IMR-90 (cell line): ENCODE results near the gene AOPEP. TPM values are rescaled to one million over a fixed set of nuclear protein-coding genes. Genes with fewer than 3 reads are reported as not detected.
A peak's percentile ranks its signal among the peaks of the same experiment; 100 is the strongest.

Experiments
- ATAC-seq: fragments of 200-7000 bp; cut with Tn5 transposase; 2 replicates; pipeline ENCODE4 v1.9.1; 2020; ENCODE audit warnings: low read depth, mild to moderate bottlenecking, moderate library complexity
- BruUV-seq: library from RNA; stranded (reverse); fragments of 400-500 nt; replicated peaks from 2 replicates; lab custom pipeline; 2021; lab: Mats Ljungman, UMichigan
- CTCF ChIA-PET: fragments of 300-600 bp; formaldehyde crosslinking; extraction: SDS; loops from one replicate; lab custom pipeline; 2021; ENCODE audit warnings: antibody characterized with exemption; lab: Yijun Ruan, JAX
- POLR2A ChIA-PET: fragments of 300-600 bp; sonication (Branson Sonifier 250); formaldehyde crosslinking; loops from one replicate; lab custom pipeline; 2022; ENCODE audit warnings: antibody characterized with exemption; ENCODE audit not compliant: unreplicated experiment; lab: Charles Lee
- DNase-seq: peaks from one replicate; pipeline ENCODE4 v3.0.0; 2013
- H2AFZ ChIP-seq: replicated peaks from 2 replicates; pipeline ENCODE3; 2013; ENCODE audit warnings: low read length, mild to moderate bottlenecking; ENCODE audit not compliant: poor library complexity
- H2AK5ac ChIP-seq: 2 replicates; pipeline ENCODE4 v1.6.1; 2013; ENCODE audit warnings: low read depth, low read length, inconsistent platforms
- H2AK9ac ChIP-seq: replicated peaks from 2 replicates; pipeline ENCODE3; 2013; ENCODE audit warnings: mild to moderate bottlenecking, low read depth, low read length, moderate library complexity; ENCODE audit not compliant: poor library complexity
- H2BK120ac ChIP-seq: 2 replicates; pipeline ENCODE4 v1.6.1; 2013; ENCODE audit warnings: low read depth, low read length, inconsistent platforms
- H2BK15ac ChIP-seq: 3 replicates; pipeline ENCODE4 v1.6.1; 2013; ENCODE audit warnings: low read depth, low read length, inconsistent platforms
- H2BK20ac ChIP-seq: 2 replicates; pipeline ENCODE4 v1.6.1; 2013; ENCODE audit warnings: low read depth, mild to moderate bottlenecking, inconsistent platforms, low read length, moderate library complexity
- H2BK5ac ChIP-seq: 2 replicates; pipeline ENCODE4 v1.6.1; 2013; ENCODE audit warnings: mild to moderate bottlenecking, low read depth, low read length, inconsistent platforms; ENCODE audit not compliant: poor library complexity, severe bottlenecking
- H3K14ac ChIP-seq: replicated peaks from 2 replicates; pipeline ENCODE4 v1.6.1; 2013; ENCODE audit warnings: low read depth, low read length, inconsistent platforms
- H3K18ac ChIP-seq: 2 replicates; pipeline ENCODE4 v1.6.1; 2013; ENCODE audit warnings: low read depth, low read length, control low read depth
- H3K23ac ChIP-seq: 2 replicates; pipeline ENCODE4 v1.6.1; 2013; ENCODE audit warnings: low read depth, low read length, inconsistent platforms
- H3K27ac ChIP-seq: 2 replicates; pipeline ENCODE4 v1.5.1; 2013; ENCODE audit warnings: mild to moderate bottlenecking, control low read depth, low read length; ENCODE audit not compliant: insufficient read depth
- H3K27me3 ChIP-seq: 2 replicates; pipeline ENCODE4 v1.6.1; 2013; ENCODE audit warnings: low read length; ENCODE audit not compliant: control insufficient read depth, insufficient read depth
- H3K36me3 ChIP-seq: 2 replicates; pipeline ENCODE4 v1.6.1; 2013; ENCODE audit warnings: low read length, mixed read lengths; ENCODE audit not compliant: control insufficient read depth, insufficient read depth
- H3K4ac ChIP-seq: 2 replicates; pipeline ENCODE4 v1.6.1; 2013; ENCODE audit warnings: low read depth, low read length, inconsistent platforms
- H3K4me1 ChIP-seq: 2 replicates; pipeline ENCODE4 v1.6.1; 2013; ENCODE audit warnings: low read length, mixed read lengths; ENCODE audit not compliant: control insufficient read depth, insufficient read depth
- H3K4me2 ChIP-seq: 2 replicates; pipeline ENCODE4 v1.6.1; 2013; ENCODE audit warnings: low read depth, mild to moderate bottlenecking, control low read depth, low read length, moderate library complexity
- H3K4me3 ChIP-seq: 2 replicates; pipeline ENCODE4 v1.5.1; 2013; ENCODE audit warnings: low read depth, mild to moderate bottlenecking, control low read depth, low read length, moderate library complexity; ENCODE audit not compliant: insufficient read depth
- H3K56ac ChIP-seq: 2 replicates; pipeline ENCODE4 v1.6.1; 2013; ENCODE audit warnings: low read length, inconsistent platforms; ENCODE audit not compliant: insufficient read depth; ENCODE audit errors: extremely low read depth
- H3K79me1 ChIP-seq, 2 experiments: 2 replicates each; pipeline ENCODE4 v1.6.1; 2013; ENCODE audit warnings: low read length in 2 of 2, inconsistent platforms in 1 of 2, low read depth in 1 of 2
- H3K9ac ChIP-seq: 2 replicates; pipeline ENCODE4 v1.6.1; 2013; ENCODE audit warnings: low read depth, low read length, control low read depth
- H3K9me1 ChIP-seq: 2 replicates; pipeline ENCODE4 v1.6.1; 2013; ENCODE audit warnings: low read length, inconsistent platforms; ENCODE audit not compliant: insufficient read depth
- H3K9me3 ChIP-seq: 2 replicates; pipeline ENCODE4 v1.6.1; 2013; ENCODE audit warnings: low read length; ENCODE audit not compliant: control insufficient read depth, insufficient read depth
- H4K20me1 ChIP-seq: 2 replicates; pipeline ENCODE4 v1.6.1; 2013; ENCODE audit warnings: low read length, inconsistent platforms; ENCODE audit not compliant: insufficient read depth
- H4K5ac ChIP-seq: 2 replicates; pipeline ENCODE4 v1.6.1; 2013; ENCODE audit warnings: mild to moderate bottlenecking, low read depth, low read length, control low read depth
- H4K8ac ChIP-seq, 2 experiments: 2 replicates each; pipeline ENCODE4 v1.6.1; 2013; ENCODE audit warnings: low read depth in 2 of 2, low read length in 2 of 2, control low read depth in 1 of 2, inconsistent platforms in 1 of 2
- H4K91ac ChIP-seq: 2 replicates; pipeline ENCODE4 v1.6.1; 2013; ENCODE audit warnings: low read depth, low read length, inconsistent platforms; ENCODE audit not compliant: insufficient read depth
- CHD1 ChIP-seq: IDR thresholded peaks from 2 replicates; pipeline ENCODE4 v1.6.1; 2012; ENCODE audit warnings: low read depth, low read length, improper control_type of control experiment
- ELK1 ChIP-seq: fragments of 150-350 bp; IDR thresholded peaks from 2 replicates; pipeline ENCODE4 v1.6.1; 2016; ENCODE audit warnings: low read depth, mild to moderate bottlenecking, low read length, moderate library complexity, borderline replicate concordance
- FOS ChIP-seq: fragments of 150-350 bp; IDR thresholded peaks from 2 replicates; pipeline ENCODE4 v1.6.1; 2016; ENCODE audit warnings: low read depth, low read length
- MAZ ChIP-seq: IDR thresholded peaks from 2 replicates; pipeline ENCODE4 v1.6.1; 2012; ENCODE audit warnings: low read depth, mild to moderate bottlenecking, low read length, improper control_type of control experiment, moderate library complexity, borderline replicate concordance
- NFE2L2 ChIP-seq: fragments of 150-350 bp; IDR thresholded peaks from 2 replicates; pipeline ENCODE4 v1.6.1; 2016; ENCODE audit warnings: low read depth, mild to moderate bottlenecking, low read length
- POLR2A ChIP-seq: IDR thresholded peaks from 2 replicates; pipeline ENCODE4 v1.6.1; 2012; ENCODE audit warnings: mild to moderate bottlenecking, low read depth, low read length
- RCOR1 ChIP-seq: IDR thresholded peaks from 2 replicates; pipeline ENCODE4 v1.6.1; 2012; ENCODE audit warnings: mild to moderate bottlenecking, low read length, improper control_type of control experiment; ENCODE audit not compliant: insufficient replicate concordance
- RFX5 ChIP-seq: IDR thresholded peaks from 2 replicates; pipeline ENCODE4 v1.8.0; 2012; ENCODE audit warnings: low read depth, mild to moderate bottlenecking, low read length, moderate library complexity
- SMC3 ChIP-seq: fragments of 150-350 bp; IDR thresholded peaks from 2 replicates; pipeline ENCODE4 v1.6.1; 2016; ENCODE audit warnings: low read depth, mild to moderate bottlenecking, antibody characterized with exemption, low read length, moderate library complexity
- WGBS, 2 experiments: methylation state at CpG; one replicate each; pipeline versions ENCODE4 v1.1.5 to v1.1.7; 2013; ENCODE audit warnings: missing lambda C conversion rate in 2 of 2; ENCODE audit not compliant: insufficient read length in 1 of 2; ENCODE audit errors: extremely low coverage in 2 of 2; 5-methylcytosine and 5-hydroxymethylcytosine counted together
- dilution Hi-C: fragments of 300-500 bp; cut with HindIII; formaldehyde crosslinking; loops from one replicate; pipeline ENCODE4 v1.14.3; 2018; ENCODE audit warnings: low sequenced_read_pairs; ENCODE audit not compliant: unreplicated experiment
- in situ Hi-C: fragments of 300-500 bp; cut with MboI; formaldehyde crosslinking; loops from 3 replicates; pipeline ENCODE4 v1.14.3; 2019; ENCODE audit warnings: low sequenced_read_pairs, inconsistent platforms, mixed read lengths
- intact Hi-C: fragments of 100-400 bp; cut with micrococcal nuclease; formaldehyde crosslinking; loops from 2 replicates; pipeline ENCODE4 v1.10.0; 2022
- polyA plus RNA-seq, 3 experiments: library from polyadenylated mRNA; depleted of rRNA; stranded (reverse); fragments of >200 nt; gene quantifications; 2 replicates each; pipeline ENCODE4 v1.2.3, GENCODE V29; 2012; ENCODE audit warnings: low replicate concordance in 1 of 3
- total RNA-seq: library from RNA; depleted of rRNA; stranded (reverse); fragments of >200 nt; gene quantifications from 2 replicates; pipeline ENCODE4 v1.2.3, GENCODE V29; 2012
- TF ChIP-seq, protein P1 (sequence below): conservative IDR thresholded peaks from 2 replicates; pipeline ENCODE4 v1.5.1; 2012; ENCODE audit warnings: mild to moderate bottlenecking, low read depth, low read length, improper control_type of control experiment
- TF ChIP-seq, protein P2 (sequence below): fragments of 150-350 bp; IDR thresholded peaks from 2 replicates; pipeline ENCODE4 v1.6.1; 2017; ENCODE audit warnings: mild to moderate bottlenecking, antibody characterized with exemption, low read length, low read depth

Gene AOPEP
- total and polyA plus RNA-seq, 2 of the 4 experiments (the other 2 are of a cell fraction), result 34.9 to 38.7 TPM

GRCh38 chr9:95030344-95030743 is 303.8 kb downstream of the AOPEP start:
- TF ChIP-seq CHD1, result no peak
- TF ChIP-seq FOS, result no peak
- TF ChIP-seq, protein P1, sequence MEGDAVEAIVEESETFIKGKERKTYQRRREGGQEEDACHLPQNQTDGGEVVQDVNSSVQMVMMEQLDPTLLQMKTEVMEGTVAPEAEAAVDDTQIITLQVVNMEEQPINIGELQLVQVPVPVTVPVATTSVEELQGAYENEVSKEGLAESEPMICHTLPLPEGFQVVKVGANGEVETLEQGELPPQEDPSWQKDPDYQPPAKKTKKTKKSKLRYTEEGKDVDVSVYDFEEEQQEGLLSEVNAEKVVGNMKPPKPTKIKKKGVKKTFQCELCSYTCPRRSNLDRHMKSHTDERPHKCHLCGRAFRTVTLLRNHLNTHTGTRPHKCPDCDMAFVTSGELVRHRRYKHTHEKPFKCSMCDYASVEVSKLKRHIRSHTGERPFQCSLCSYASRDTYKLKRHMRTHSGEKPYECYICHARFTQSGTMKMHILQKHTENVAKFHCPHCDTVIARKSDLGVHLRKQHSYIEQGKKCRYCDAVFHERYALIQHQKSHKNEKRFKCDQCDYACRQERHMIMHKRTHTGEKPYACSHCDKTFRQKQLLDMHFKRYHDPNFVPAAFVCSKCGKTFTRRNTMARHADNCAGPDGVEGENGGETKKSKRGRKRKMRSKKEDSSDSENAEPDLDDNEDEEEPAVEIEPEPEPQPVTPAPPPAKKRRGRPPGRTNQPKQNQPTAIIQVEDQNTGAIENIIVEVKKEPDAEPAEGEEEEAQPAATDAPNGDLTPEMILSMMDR, result no peak
- TF ChIP-seq NFE2L2, result no peak
- no peak for TF ChIP-seq RFX5
- no peak for TF ChIP-seq RCOR1
- no peak for TF ChIP-seq MAZ
- TF ChIP-seq SMC3, result no peak
- TF ChIP-seq ELK1, result no peak
- no peak for TF ChIP-seq POLR2A
- TF ChIP-seq, protein P2, sequence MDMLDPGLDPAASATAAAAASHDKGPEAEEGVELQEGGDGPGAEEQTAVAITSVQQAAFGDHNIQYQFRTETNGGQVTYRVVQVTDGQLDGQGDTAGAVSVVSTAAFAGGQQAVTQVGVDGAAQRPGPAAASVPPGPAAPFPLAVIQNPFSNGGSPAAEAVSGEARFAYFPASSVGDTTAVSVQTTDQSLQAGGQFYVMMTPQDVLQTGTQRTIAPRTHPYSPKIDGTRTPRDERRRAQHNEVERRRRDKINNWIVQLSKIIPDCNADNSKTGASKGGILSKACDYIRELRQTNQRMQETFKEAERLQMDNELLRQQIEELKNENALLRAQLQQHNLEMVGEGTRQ, result no peak

More at GRCh38 chr9:95030344-95030743, 303.8 kb downstream of the AOPEP start:
- POLR2A ChIA-PET, result no interaction called here
- dilution Hi-C loops, result no loop called here
- Histone ChIP-seq H3K4me3 (no peak overlapping the region), H2BK20ac (no peak overlapping the region), H3K18ac (no peak overlapping the region), H4K91ac (no peak overlapping the region), H3K14ac (no peak overlapping the region), H2BK120ac (no peak overlapping the region), H4K8ac (no peak overlapping the region), H4K20me1 (peaks cover 56% of the 10 kb centered on the region), H3K4me1 (peaks cover 34% of the 10 kb centered on the region), H3K9me1 (peaks cover 26% of the 10 kb centered on the region), H3K23ac (0 out of 2 replicates have a peak overlapping the region, but pooled peaks have one; percentile 1), H3K9me3 (no peaks in the 10 kb centered on the region), H3K9ac (0 out of 2 replicates have a peak overlapping the region, but pooled peaks have one; percentile 3), H4K5ac (no peak overlapping the region), H2AK5ac (peak overlapping the region; percentile 65), H3K79me1 (peaks cover 26 to 86% of the 10 kb centered on the region in 2 experiments), H2AFZ (no peak overlapping the region), H3K4me2 (no peak overlapping the region), H3K36me3 (peaks cover 37% of the 10 kb centered on the region), H2BK15ac (no peak overlapping the region), H3K27ac (no peak overlapping the region), H3K27me3 (no peaks in the 10 kb centered on the region), H3K4ac (no peak overlapping the region), H2AK9ac (no peak overlapping the region), H2BK5ac (no peak overlapping the region), H3K56ac (no peak overlapping the region)
- CTCF ChIA-PET, result interaction anchor here (1.8 kb wide), 1 partner anchor 349 kb away, joined by 4 read pairs; no protein-coding TSS in a partner anchor
- WGBS, 2 experiments, result no CpG with 5 or more reads among the region's 4 CpGs
- in situ Hi-C loops, result no loop called here
- DNase-seq (no peak), ATAC-seq (no peak)
- no TSS peak for BruUV-seq
- intact Hi-C loops, result no loop called here
